ENCODE data around the gene SFXN4. TPM values are rescaled to one million over a fixed set of nuclear protein-coding genes. Genes with fewer than 3 reads are reported as not detected.

Gene SFXN4
- total RNA-seq, 1 donor from 2014 or later, result 16.7 TPM

GRCh38 chr10:119177708-119178371 lies 12.3 kb upstream of the SFXN4 start:
- peaks cover 4% of the 10 kb centered on the region for H3K36me3 Mint-ChIP-seq (ENCODE audit: low read depth, unreplicated experiment)
- peaks cover 8% of the 10 kb centered on the region for H3K4me1 ChIP-seq (ENCODE audit: insufficient read depth, low read length)
- H3K79me2 ChIP-seq (ENCODE audit: insufficient read depth, low read length), result peaks cover 49% of the 10 kb centered on the region
- DNase-seq (ENCODE audit: low read depth) (no peak), FAIRE-seq (no peak)
- H3K9me3 Mint-ChIP-seq (ENCODE audit: unreplicated experiment), result no peaks in the 10 kb centered on the region
- H3K27ac ChIP-seq (ENCODE audit: low read depth, low read length), result peak overlapping the region; percentile 96
- H3K9ac ChIP-seq (ENCODE audit: low read length), result peak overlapping the region; percentile 97
- H2AFZ ChIP-seq (ENCODE audit: low read depth, low read length), result peak overlapping the region; percentile 98
- H3K27me3 Mint-ChIP-seq (ENCODE audit: low read depth, unreplicated experiment), result no peaks in the 10 kb centered on the region
- H3K27me3 ChIP-seq (ENCODE audit: insufficient read depth, low read length), result no peaks in the 10 kb centered on the region
- no peaks in the 10 kb centered on the region for H3K9me3 ChIP-seq (ENCODE audit: insufficient read depth, low read depth, low read length)
- H3K4me2 ChIP-seq (ENCODE audit: low read length), result peak overlapping the region; percentile 94
- peak overlapping the region; percentile 96 for H3K4me3 ChIP-seq (ENCODE audit: insufficient read depth, low read depth, low read length)
- H3K4me1 Mint-ChIP-seq (ENCODE audit: low read depth, unreplicated experiment), result peaks cover 12% of the 10 kb centered on the region
- H3K4me3 Mint-ChIP-seq (ENCODE audit: unreplicated experiment), result peak overlapping the region; percentile 97
- peak overlapping the region; percentile 97 for H3K27ac Mint-ChIP-seq (ENCODE audit: unreplicated experiment)
- TF ChIP-seq CTCF (IDR thresholded peaks at IDR 0.05; ENCODE audit: insufficient read depth, low read depth, low read length) (no peak), EZH2 (IDR thresholded peaks at IDR 0.05; ENCODE audit: insufficient read depth, low read length) (no peak)
- H4K20me1 ChIP-seq (ENCODE audit: insufficient read depth, low read length), result peaks cover 24% of the 10 kb centered on the region
- H3K36me3 ChIP-seq (ENCODE audit: insufficient read depth, low read length), result peaks cover 14% of the 10 kb centered on the region

- H3K9ac ChIP-seq (ENCODE audit: low read length), result peak overlapping the region; percentile 33
- no peak overlapping the region for H3K27ac ChIP-seq (ENCODE audit: low read depth, low read length)
- DNase-seq (ENCODE audit: low read depth) (no peak), FAIRE-seq (no peak)
- peaks cover 28% of the 10 kb centered on the region for H4K20me1 ChIP-seq (ENCODE audit: insufficient read depth, low read length)
- no peaks in the 10 kb centered on the region for H3K9me3 ChIP-seq (ENCODE audit: insufficient read depth, low read depth, low read length)
- peaks cover 55% of the 10 kb centered on the region for H3K79me2 ChIP-seq (ENCODE audit: insufficient read depth, low read length)
- no peaks in the 10 kb centered on the region for H3K27me3 ChIP-seq (ENCODE audit: insufficient read depth, low read length)
- no peak overlapping the region for H2AFZ ChIP-seq (ENCODE audit: low read depth, low read length)
- peak overlapping the region; percentile 94 for H3K4me2 ChIP-seq (ENCODE audit: low read length)
- H3K4me1 ChIP-seq (ENCODE audit: insufficient read depth, low read length), result peaks cover 15% of the 10 kb centered on the region
- peak overlapping the region; percentile 97 for H3K4me3 Mint-ChIP-seq (ENCODE audit: unreplicated experiment)
- H3K27ac Mint-ChIP-seq (ENCODE audit: unreplicated experiment), result no peak overlapping the region
- TF ChIP-seq CTCF (IDR thresholded peaks at IDR 0.05; ENCODE audit: insufficient read depth, low read depth, low read length) (no peak), EZH2 (IDR thresholded peaks at IDR 0.05; ENCODE audit: insufficient read depth, low read length) (no peak)
- no peak overlapping the region for H3K4me3 ChIP-seq (ENCODE audit: insufficient read depth, low read depth, low read length)
- peaks cover 8% of the 10 kb centered on the region for H3K36me3 Mint-ChIP-seq (ENCODE audit: low read depth, unreplicated experiment)
- H3K9me3 Mint-ChIP-seq (ENCODE audit: unreplicated experiment), result no peaks in the 10 kb centered on the region
- H3K36me3 ChIP-seq (ENCODE audit: insufficient read depth, low read length), result peaks cover 28% of the 10 kb centered on the region
- H3K27me3 Mint-ChIP-seq (ENCODE audit: low read depth, unreplicated experiment), result no peaks in the 10 kb centered on the region
- peaks cover 18% of the 10 kb centered on the region for H3K4me1 Mint-ChIP-seq (ENCODE audit: low read depth, unreplicated experiment)
Measured at GRCh38 chr10:119176166-119176565, 10.7 kb upstream of the SFXN4 start.

- Histone ChIP-seq H2AFZ (ENCODE audit: low read depth, low read length) (no peak overlapping the region), H4K20me1 (ENCODE audit: insufficient read depth, low read length) (peaks cover 28% of the 10 kb centered on the region), H3K9me3 (ENCODE audit: insufficient read depth, low read depth, low read length) (no peaks in the 10 kb centered on the region), H3K27ac (ENCODE audit: low read depth, low read length) (no peak overlapping the region), H3K79me2 (ENCODE audit: insufficient read depth, low read length) (peaks cover 56% of the 10 kb centered on the region), H3K36me3 (ENCODE audit: insufficient read depth, low read length) (peaks cover 42% of the 10 kb centered on the region), H3K4me2 (ENCODE audit: low read length) (no peak overlapping the region), H3K4me3 (ENCODE audit: insufficient read depth, low read depth, low read length) (no peak overlapping the region), H3K27me3 (ENCODE audit: insufficient read depth, low read length) (no peaks in the 10 kb centered on the region), H3K4me1 (ENCODE audit: insufficient read depth, low read length) (peaks cover 14% of the 10 kb centered on the region), H3K9ac (ENCODE audit: low read length) (no peak overlapping the region)
- Mint-ChIP-seq H3K4me3 (ENCODE audit: unreplicated experiment) (no peak overlapping the region), H3K4me1 (ENCODE audit: low read depth, unreplicated experiment) (peaks cover 18% of the 10 kb centered on the region), H3K27ac (ENCODE audit: unreplicated experiment) (no peak overlapping the region), H3K27me3 (ENCODE audit: low read depth, unreplicated experiment) (no peaks in the 10 kb centered on the region), H3K9me3 (ENCODE audit: unreplicated experiment) (no peaks in the 10 kb centered on the region), H3K36me3 (ENCODE audit: low read depth, unreplicated experiment) (peaks cover 12% of the 10 kb centered on the region)
- no peak for TF ChIP-seq EZH2 (IDR thresholded peaks at IDR 0.05; ENCODE audit: insufficient read depth, low read length)
- no peak for TF ChIP-seq CTCF (IDR thresholded peaks at IDR 0.05; ENCODE audit: insufficient read depth, low read depth, low read length)
- DNase-seq (ENCODE audit: low read depth) (no peak), FAIRE-seq (no peak)
Measured at GRCh38 chr10:119174109-119174508, 8.6 kb upstream of the SFXN4 start.
